Measurements from ENCODE around the gene GAS6.

- TF ChIP-seq CTCF (IDR thresholded peaks at IDR 0.05) (no peak), EZH2 (IDR thresholded peaks at IDR 0.05; ENCODE audit: borderline replicate concordance, insufficient read depth, low read depth, low read length, poor library complexity, severe bottlenecking) (no peak)
Measured at GRCh38 chr13:113784645-113785024, 79.2 kb downstream of the GAS6 start.
